ENCODE measurements around the gene VAMP7. TPM values are rescaled to one million over a fixed set of nuclear protein-coding genes. Genes with fewer than 3 reads are reported as not detected.

Gene VAMP7
- total RNA-seq, 2 donors from 2014 or later: 18.2 to 19.3 TPM

GRCh38 chrX:155954793-155955192 lies 73.6 kb downstream of the VAMP7 start:
- no peaks in the 10 kb centered on the region for H3K4me1 ChIP-seq
- no peaks in the 10 kb centered on the region for H3K27me3 ChIP-seq
- H3K27ac ChIP-seq: no peak overlapping the region
- H3K36me3 ChIP-seq: no peaks in the 10 kb centered on the region
- no peak for DNase-seq (ENCODE audit: low spot score)
- H3K4me3 ChIP-seq: no peak overlapping the region
- TF ChIP-seq CTCF (IDR thresholded peaks at IDR 0.05): no peak
- no peaks in the 10 kb centered on the region for H3K9me3 ChIP-seq

GRCh38 chrX:155956099-155956498 lies 75.0 kb downstream of the VAMP7 start:
- Histone ChIP-seq H3K4me3 (no peak overlapping the region), H3K9me3 (no peaks in the 10 kb centered on the region), H3K4me1 (no peaks in the 10 kb centered on the region), H3K36me3 (no peaks in the 10 kb centered on the region), H3K27me3 (no peaks in the 10 kb centered on the region), H3K27ac (no peak overlapping the region)
- no peak for TF ChIP-seq CTCF (IDR thresholded peaks at IDR 0.05)
- no peak for DNase-seq (ENCODE audit: low spot score)

- TF ChIP-seq CTCF (IDR thresholded peaks at IDR 0.05): no peak
- no peaks in the 10 kb centered on the region for H3K4me1 ChIP-seq
- no peak overlapping the region for H3K27ac ChIP-seq
- no peak for DNase-seq (ENCODE audit: low spot score)
- no peak overlapping the region for H3K4me3 ChIP-seq
- H3K9me3 ChIP-seq: no peaks in the 10 kb centered on the region
- H3K27me3 ChIP-seq: no peaks in the 10 kb centered on the region
- no peaks in the 10 kb centered on the region for H3K36me3 ChIP-seq
These were observed 75.5 kb downstream of the VAMP7 start for GRCh38 chrX:155956649-155957048.

GRCh38 chrX:155957843-155958242 lies 76.7 kb downstream of the VAMP7 start:
- Histone ChIP-seq H3K4me3 (no peak overlapping the region), H3K27me3 (no peaks in the 10 kb centered on the region), H3K9me3 (no peaks in the 10 kb centered on the region), H3K27ac (no peak overlapping the region), H3K36me3 (no peaks in the 10 kb centered on the region), H3K4me1 (no peaks in the 10 kb centered on the region)
- TF ChIP-seq CTCF (IDR thresholded peaks at IDR 0.05): no peak
- no peak for DNase-seq (ENCODE audit: low spot score)

- Histone ChIP-seq H3K4me3 (no peak overlapping the region), H3K27ac (no peak overlapping the region), H3K9me3 (peaks cover 3 to 10% of the 10 kb centered on the region in 2 donors), H3K4me1 (no peaks in the 10 kb centered on the region), H3K36me3 (no peaks in the 10 kb centered on the region), H3K27me3 (no peaks in the 10 kb centered on the region)
- no peak for TF ChIP-seq CTCF (IDR thresholded peaks at IDR 0.05)
- DNase-seq (ENCODE audit: low spot score): no peak
These were observed 78.0 kb downstream of the VAMP7 start for GRCh38 chrX:155959018-155959587.

- H3K4me3 ChIP-seq: no peak overlapping the region
- H3K27ac ChIP-seq: no peak overlapping the region
- no peaks in the 10 kb centered on the region for H3K4me1 ChIP-seq
- H3K27me3 ChIP-seq: no peaks in the 10 kb centered on the region
- H3K9me3 ChIP-seq: peaks cover 3 to 11% of the 10 kb centered on the region in 2 donors
- H3K36me3 ChIP-seq: no peaks in the 10 kb centered on the region
- no peak for DNase-seq (ENCODE audit: low spot score)
- no peak for TF ChIP-seq CTCF (IDR thresholded peaks at IDR 0.05)
These were observed 81.8 kb downstream of the VAMP7 start for GRCh38 chrX:155962906-155963305.

Measured in right atrium auricular region (tissue), 2 donors.